Neural cell (in vitro differentiated cells): ENCODE results near the gene LCP2. TPM values are rescaled to one million over a fixed set of nuclear protein-coding genes. Genes with fewer than 3 reads are reported as not detected.

Experiments used
- H2AFZ ChIP-seq: fragments of 200-600, 300-800 bp; sonication (generic), shearing (Covaris generic); 2 replicates; pipeline ENCODE4 v1.6.0; 2014; ENCODE audit warnings: low read depth, mild to moderate bottlenecking, antibody characterized with exemption, low read length, moderate library complexity
- H3F3A ChIP-seq: fragments of 200-600 bp; shearing (Covaris generic); 2 replicates; pipeline ENCODE4 v1.6.1; 2016; ENCODE audit warnings: mild to moderate bottlenecking, moderate library complexity, mixed read lengths, antibody characterized with exemption, low read length; ENCODE audit not compliant: insufficient read depth, poor library complexity, severe bottlenecking
- H3K27ac ChIP-seq: fragments of 200-600, 300-800 bp; sonication (generic), shearing (Covaris generic); 2 replicates; pipeline ENCODE4 v1.5.1; 2014; ENCODE audit warnings: mild to moderate bottlenecking, low read length, moderate library complexity
- H3K27me3 ChIP-seq: fragments of 300-800, 200-600 bp; sonication (generic), shearing (Covaris generic); 2 replicates; pipeline ENCODE4 v1.6.0; 2014; ENCODE audit warnings: mild to moderate bottlenecking, low read depth, low read length, moderate library complexity; ENCODE audit not compliant: insufficient read depth
- H3K36me3 ChIP-seq: fragments of 300-800, 200-600 bp; sonication (generic), shearing (Covaris generic); 2 replicates; pipeline ENCODE4 v1.5.1; 2014; ENCODE audit warnings: mild to moderate bottlenecking, antibody characterized with exemption, low read length, moderate library complexity; ENCODE audit not compliant: insufficient read depth
- H3K4me2 ChIP-seq: fragments of 300-800, 200-600 bp; sonication (generic), shearing (Covaris generic); 2 replicates; pipeline ENCODE4 v1.6.0; 2014; ENCODE audit warnings: mild to moderate bottlenecking, low read length
- H3K4me3 ChIP-seq: fragments of 300-800, 200-600 bp; sonication (generic), shearing (Covaris generic); 2 replicates; pipeline ENCODE4 v1.5.1; 2014; ENCODE audit warnings: mild to moderate bottlenecking, low read length, moderate library complexity
- H3K79me2 ChIP-seq: fragments of 200-600 bp; shearing (Covaris generic); replicated peaks from 2 replicates; pipeline ENCODE4 v1.6.0; 2014; ENCODE audit warnings: mild to moderate bottlenecking, low read length, moderate library complexity; ENCODE audit not compliant: insufficient read depth
- H3K9ac ChIP-seq: fragments of 300-800, 200-600 bp; sonication (generic), shearing (Covaris generic); 2 replicates; pipeline ENCODE4 v1.6.1; 2016; ENCODE audit warnings: mild to moderate bottlenecking, low read length, mixed read lengths
- H3K9me2 ChIP-seq: fragments of 200-600 bp; shearing (Covaris generic); 2 replicates; pipeline ENCODE4 v1.6.1; 2016; ENCODE audit warnings: mild to moderate bottlenecking, low read length, mixed read lengths; ENCODE audit not compliant: insufficient read depth
- H3K9me3 ChIP-seq: fragments of 200-600, 300-800 bp; sonication (generic), shearing (Covaris generic); 2 replicates; pipeline ENCODE4 v1.6.1; 2016; ENCODE audit warnings: mild to moderate bottlenecking, mixed run types, low read length, moderate library complexity, mixed read lengths
- H4K20me1 ChIP-seq: fragments of 200-600 bp; shearing (Covaris generic); 2 replicates; pipeline ENCODE4 v1.6.1; 2016; ENCODE audit warnings: mild to moderate bottlenecking, mixed run types; ENCODE audit not compliant: insufficient read depth
- EP300 ChIP-seq: fragments of 450-650 bp; conservative IDR thresholded peaks from 2 replicates; pipeline ENCODE4 v1.6.1; 2014; ENCODE audit warnings: antibody characterized with exemption, mild to moderate bottlenecking, moderate library complexity; ENCODE audit not compliant: poor library complexity, severe bottlenecking
- EZH2 ChIP-seq: fragments of 200-600, 300-800 bp; shearing (Covaris generic), sonication (generic); IDR thresholded peaks from 2 replicates; pipeline ENCODE4 v1.6.1; 2014; ENCODE audit warnings: antibody characterized with exemption, low read length, borderline replicate concordance, mild to moderate bottlenecking; ENCODE audit not compliant: insufficient read depth, poor library complexity, severe bottlenecking
- MXI1 ChIP-seq: fragments of 450-650 bp; conservative IDR thresholded peaks from 2 replicates; pipeline ENCODE4 v1.6.1; 2014; ENCODE audit warnings: antibody characterized with exemption, mild to moderate bottlenecking; ENCODE audit not compliant: poor library complexity, severe bottlenecking
- POLR2AphosphoS5 ChIP-seq: IDR thresholded peaks from 2 replicates; pipeline ENCODE4 v1.6.1; 2012
- RAD21 ChIP-seq: fragments of 450-650 bp; conservative IDR thresholded peaks from 2 replicates; pipeline ENCODE4 v1.6.1; 2014; ENCODE audit warnings: antibody characterized with exemption, mild to moderate bottlenecking, moderate library complexity
- SMC3 ChIP-seq: fragments of 450-650 bp; conservative IDR thresholded peaks from 2 replicates; pipeline ENCODE4 v1.6.1; 2014; ENCODE audit warnings: antibody characterized with exemption, mild to moderate bottlenecking, moderate library complexity; ENCODE audit not compliant: poor library complexity
- TAF1 ChIP-seq: IDR thresholded peaks from 2 replicates; pipeline ENCODE4 v1.6.1; 2012; ENCODE audit warnings: low read depth
- polyA plus RNA-seq: library from polyadenylated mRNA; depleted of rRNA; stranded (reverse); fragments of >200 nt; gene quantifications from 2 replicates; pipeline ENCODE4 v1.2.3, GENCODE V29; 2014
- TF ChIP-seq, protein P1 (sequence below): fragments of 450-650 bp; IDR thresholded peaks from 2 replicates; pipeline ENCODE4 v1.5.1; 2014; ENCODE audit warnings: antibody characterized with exemption, mild to moderate bottlenecking, moderate library complexity; ENCODE audit not compliant: poor library complexity, severe bottlenecking
- TF ChIP-seq, protein P2 (sequence below): IDR thresholded peaks from 2 replicates; pipeline ENCODE4 v1.6.1; 2012; ENCODE audit warnings: borderline replicate concordance

Gene LCP2
- polyA plus RNA-seq, 1 donor from 2014 or later = not detected

GRCh38 chr5:170248172-170248930, 49.2 kb downstream of the LCP2 start:
- no peaks in the 10 kb centered on the region for H3K9me2 ChIP-seq
- H3K36me3 ChIP-seq = no peaks in the 10 kb centered on the region
- H2AFZ ChIP-seq = no peak overlapping the region
- no peak overlapping the region for H3K9ac ChIP-seq
- H3K4me2 ChIP-seq = no peak overlapping the region
- H3K79me2 ChIP-seq = no peaks in the 10 kb centered on the region
- no peaks in the 10 kb centered on the region for H4K20me1 ChIP-seq
- no peaks in the 10 kb centered on the region for H3F3A ChIP-seq
- no peaks in the 10 kb centered on the region for H3K27me3 ChIP-seq
- no peaks in the 10 kb centered on the region for H3K9me3 ChIP-seq
- H3K4me3 ChIP-seq = no peak overlapping the region
- TF ChIP-seq, protein P1, sequence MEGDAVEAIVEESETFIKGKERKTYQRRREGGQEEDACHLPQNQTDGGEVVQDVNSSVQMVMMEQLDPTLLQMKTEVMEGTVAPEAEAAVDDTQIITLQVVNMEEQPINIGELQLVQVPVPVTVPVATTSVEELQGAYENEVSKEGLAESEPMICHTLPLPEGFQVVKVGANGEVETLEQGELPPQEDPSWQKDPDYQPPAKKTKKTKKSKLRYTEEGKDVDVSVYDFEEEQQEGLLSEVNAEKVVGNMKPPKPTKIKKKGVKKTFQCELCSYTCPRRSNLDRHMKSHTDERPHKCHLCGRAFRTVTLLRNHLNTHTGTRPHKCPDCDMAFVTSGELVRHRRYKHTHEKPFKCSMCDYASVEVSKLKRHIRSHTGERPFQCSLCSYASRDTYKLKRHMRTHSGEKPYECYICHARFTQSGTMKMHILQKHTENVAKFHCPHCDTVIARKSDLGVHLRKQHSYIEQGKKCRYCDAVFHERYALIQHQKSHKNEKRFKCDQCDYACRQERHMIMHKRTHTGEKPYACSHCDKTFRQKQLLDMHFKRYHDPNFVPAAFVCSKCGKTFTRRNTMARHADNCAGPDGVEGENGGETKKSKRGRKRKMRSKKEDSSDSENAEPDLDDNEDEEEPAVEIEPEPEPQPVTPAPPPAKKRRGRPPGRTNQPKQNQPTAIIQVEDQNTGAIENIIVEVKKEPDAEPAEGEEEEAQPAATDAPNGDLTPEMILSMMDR = no peak
- TF ChIP-seq SMC3 (no peak), EP300 (no peak), POLR2AphosphoS5 (no peak), EZH2 (no peak), MXI1 (no peak), RAD21 (no peak), TAF1 (no peak)
- TF ChIP-seq, protein P2, sequence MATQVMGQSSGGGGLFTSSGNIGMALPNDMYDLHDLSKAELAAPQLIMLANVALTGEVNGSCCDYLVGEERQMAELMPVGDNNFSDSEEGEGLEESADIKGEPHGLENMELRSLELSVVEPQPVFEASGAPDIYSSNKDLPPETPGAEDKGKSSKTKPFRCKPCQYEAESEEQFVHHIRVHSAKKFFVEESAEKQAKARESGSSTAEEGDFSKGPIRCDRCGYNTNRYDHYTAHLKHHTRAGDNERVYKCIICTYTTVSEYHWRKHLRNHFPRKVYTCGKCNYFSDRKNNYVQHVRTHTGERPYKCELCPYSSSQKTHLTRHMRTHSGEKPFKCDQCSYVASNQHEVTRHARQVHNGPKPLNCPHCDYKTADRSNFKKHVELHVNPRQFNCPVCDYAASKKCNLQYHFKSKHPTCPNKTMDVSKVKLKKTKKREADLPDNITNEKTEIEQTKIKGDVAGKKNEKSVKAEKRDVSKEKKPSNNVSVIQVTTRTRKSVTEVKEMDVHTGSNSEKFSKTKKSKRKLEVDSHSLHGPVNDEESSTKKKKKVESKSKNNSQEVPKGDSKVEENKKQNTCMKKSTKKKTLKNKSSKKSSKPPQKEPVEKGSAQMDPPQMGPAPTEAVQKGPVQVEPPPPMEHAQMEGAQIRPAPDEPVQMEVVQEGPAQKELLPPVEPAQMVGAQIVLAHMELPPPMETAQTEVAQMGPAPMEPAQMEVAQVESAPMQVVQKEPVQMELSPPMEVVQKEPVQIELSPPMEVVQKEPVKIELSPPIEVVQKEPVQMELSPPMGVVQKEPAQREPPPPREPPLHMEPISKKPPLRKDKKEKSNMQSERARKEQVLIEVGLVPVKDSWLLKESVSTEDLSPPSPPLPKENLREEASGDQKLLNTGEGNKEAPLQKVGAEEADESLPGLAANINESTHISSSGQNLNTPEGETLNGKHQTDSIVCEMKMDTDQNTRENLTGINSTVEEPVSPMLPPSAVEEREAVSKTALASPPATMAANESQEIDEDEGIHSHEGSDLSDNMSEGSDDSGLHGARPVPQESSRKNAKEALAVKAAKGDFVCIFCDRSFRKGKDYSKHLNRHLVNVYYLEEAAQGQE = no peak
- H3K27ac ChIP-seq = no peak overlapping the region

DNA sequence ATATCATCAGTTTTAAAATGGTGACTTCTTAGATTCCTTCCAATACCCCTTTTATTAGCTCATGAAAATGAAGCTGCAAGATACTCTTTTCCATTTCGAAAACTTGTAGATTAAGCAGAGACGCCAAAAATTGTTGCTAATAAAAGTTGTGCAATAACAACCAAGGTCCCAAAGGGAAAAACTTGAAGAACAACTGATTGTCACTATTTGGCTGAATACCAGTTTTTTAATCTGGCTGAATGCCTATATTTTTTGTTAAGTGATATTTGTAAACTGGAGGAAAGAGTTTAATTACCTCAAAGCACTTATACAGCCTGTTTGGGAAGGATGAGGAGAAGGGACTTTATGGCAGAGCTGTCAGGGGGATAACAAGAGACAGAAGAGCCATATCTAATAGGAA, 50.2 kb downstream of the LCP2 start:
- Histone ChIP-seq H3K36me3 (no peaks in the 10 kb centered on the region), H2AFZ (no peak overlapping the region), H3K79me2 (no peaks in the 10 kb centered on the region), H3F3A (no peaks in the 10 kb centered on the region), H3K4me3 (no peak overlapping the region), H4K20me1 (no peaks in the 10 kb centered on the region), H3K9me3 (no peaks in the 10 kb centered on the region), H3K9me2 (no peaks in the 10 kb centered on the region), H3K4me2 (no peak overlapping the region), H3K27me3 (no peaks in the 10 kb centered on the region), H3K27ac (no peak overlapping the region), H3K9ac (no peak overlapping the region)
- TF ChIP-seq RAD21 (no peak), TAF1 (no peak), EZH2 (no peak), MXI1 (no peak), EP300 (no peak), POLR2AphosphoS5 (no peak), SMC3 (no peak)
- TF ChIP-seq, protein P1 = no peak
- TF ChIP-seq, protein P2 = no peak
